C4-2B (cell line): Measurements from ENCODE around the gene OR6B2.

Source experiments
- ZFX ChIP-seq: fragments of 450-650 bp; IDR thresholded peaks from 2 replicates; pipeline ENCODE4 v1.6.1; 2017
- TF ChIP-seq, protein P1 (sequence below): fragments of 450-650 bp; conservative IDR thresholded peaks from 2 replicates; pipeline ENCODE4 v1.5.1; 2017; ENCODE audit warnings: mild to moderate bottlenecking

DNA sequence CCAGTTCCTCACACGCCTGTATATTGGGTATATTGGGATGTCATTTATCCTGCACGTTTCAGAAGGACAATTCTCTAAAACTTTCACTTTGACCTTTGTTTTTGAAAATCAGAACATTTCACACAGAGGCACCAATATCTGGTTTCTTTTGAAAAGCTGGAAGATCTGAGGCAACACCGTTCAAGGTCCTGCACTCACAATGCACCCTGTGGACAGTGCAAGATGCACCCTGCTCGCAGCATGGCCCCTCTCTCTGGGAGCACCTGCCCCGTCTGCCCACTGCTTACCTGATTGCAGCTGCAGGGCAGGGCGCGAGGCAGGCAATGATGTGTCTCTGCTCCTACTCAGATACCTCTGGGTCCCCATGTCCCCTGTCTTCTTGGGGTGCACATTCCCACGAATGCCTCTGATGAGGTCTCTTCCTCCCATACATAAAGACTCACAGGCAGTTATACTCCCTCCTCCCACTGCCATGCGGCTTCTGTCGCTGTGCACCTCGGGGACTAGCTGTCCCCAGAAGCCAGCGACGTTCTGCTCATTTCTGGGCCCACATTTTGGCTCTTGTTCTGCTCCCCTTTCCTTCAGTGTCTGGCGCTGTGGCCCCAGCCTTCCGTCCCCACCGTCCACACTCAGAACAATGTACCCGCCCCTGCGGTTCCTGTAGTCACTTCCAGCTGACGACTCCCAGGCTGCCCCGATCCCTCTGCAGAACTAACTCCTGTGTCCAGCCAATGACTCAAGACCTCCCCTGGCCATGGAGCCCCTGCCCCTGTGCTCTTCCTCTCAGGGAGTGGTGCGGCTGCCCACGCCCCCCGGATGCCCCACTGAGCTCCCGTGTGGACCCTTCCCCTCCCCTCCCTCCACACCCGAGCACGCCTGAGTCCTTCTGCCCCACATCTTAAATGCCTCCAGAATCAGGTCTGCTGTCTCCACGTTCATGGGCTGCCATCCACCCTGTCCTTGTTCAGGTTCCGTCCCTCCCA lies 23.2 kb upstream of the OR6B2 start, which contains the start of gene OR6B3:
- TF ChIP-seq, protein P1, sequence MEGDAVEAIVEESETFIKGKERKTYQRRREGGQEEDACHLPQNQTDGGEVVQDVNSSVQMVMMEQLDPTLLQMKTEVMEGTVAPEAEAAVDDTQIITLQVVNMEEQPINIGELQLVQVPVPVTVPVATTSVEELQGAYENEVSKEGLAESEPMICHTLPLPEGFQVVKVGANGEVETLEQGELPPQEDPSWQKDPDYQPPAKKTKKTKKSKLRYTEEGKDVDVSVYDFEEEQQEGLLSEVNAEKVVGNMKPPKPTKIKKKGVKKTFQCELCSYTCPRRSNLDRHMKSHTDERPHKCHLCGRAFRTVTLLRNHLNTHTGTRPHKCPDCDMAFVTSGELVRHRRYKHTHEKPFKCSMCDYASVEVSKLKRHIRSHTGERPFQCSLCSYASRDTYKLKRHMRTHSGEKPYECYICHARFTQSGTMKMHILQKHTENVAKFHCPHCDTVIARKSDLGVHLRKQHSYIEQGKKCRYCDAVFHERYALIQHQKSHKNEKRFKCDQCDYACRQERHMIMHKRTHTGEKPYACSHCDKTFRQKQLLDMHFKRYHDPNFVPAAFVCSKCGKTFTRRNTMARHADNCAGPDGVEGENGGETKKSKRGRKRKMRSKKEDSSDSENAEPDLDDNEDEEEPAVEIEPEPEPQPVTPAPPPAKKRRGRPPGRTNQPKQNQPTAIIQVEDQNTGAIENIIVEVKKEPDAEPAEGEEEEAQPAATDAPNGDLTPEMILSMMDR, result no peak
- TF ChIP-seq ZFX, result no peak
